Mammary epithelial cell (primary cell): ENCODE measurements around the gene CSNK1G3.

ENCODE experiments used
- EZH2 ChIP-seq: IDR thresholded peaks from 2 replicates; pipeline ENCODE4 v1.6.1; 2012; ENCODE audit warnings: low read length, inconsistent platforms, borderline replicate concordance
- TF ChIP-seq, protein P1 (sequence below), 2 donors: IDR thresholded peaks in 1 of 2; conservative IDR thresholded peaks in 1 of 2; 2 replicates each; pipeline ENCODE4 v1.5.1; 2011 to 2012; ENCODE audit warnings: inconsistent platforms in 2 of 2, low read length in 2 of 2, mild to moderate bottlenecking in 2 of 2, control low read depth in 1 of 2, low read depth in 1 of 2; ENCODE audit not compliant: insufficient read depth in 1 of 2; ENCODE audit errors: extremely low read depth in 1 of 2

DNA sequence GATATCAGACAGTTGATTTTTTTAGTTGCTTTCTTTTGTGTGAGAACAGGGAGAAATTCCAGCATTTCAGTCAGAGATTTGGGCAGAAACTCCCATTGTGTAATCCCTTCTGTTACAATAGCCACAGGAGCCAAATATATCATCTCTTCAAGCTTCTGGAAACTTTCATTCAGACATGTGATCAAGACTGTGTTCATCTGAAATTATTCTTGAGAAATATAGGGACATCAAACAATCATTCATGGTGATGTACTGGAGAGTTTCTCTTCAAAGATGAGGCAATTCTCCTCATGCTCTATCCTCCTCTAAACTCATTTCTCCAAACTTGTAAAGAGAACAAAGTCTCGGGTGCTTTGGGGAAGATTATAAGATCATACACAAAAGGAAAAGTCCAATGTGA lies 35.2 kb upstream of the CSNK1G3 start:
- TF ChIP-seq, protein P1, sequence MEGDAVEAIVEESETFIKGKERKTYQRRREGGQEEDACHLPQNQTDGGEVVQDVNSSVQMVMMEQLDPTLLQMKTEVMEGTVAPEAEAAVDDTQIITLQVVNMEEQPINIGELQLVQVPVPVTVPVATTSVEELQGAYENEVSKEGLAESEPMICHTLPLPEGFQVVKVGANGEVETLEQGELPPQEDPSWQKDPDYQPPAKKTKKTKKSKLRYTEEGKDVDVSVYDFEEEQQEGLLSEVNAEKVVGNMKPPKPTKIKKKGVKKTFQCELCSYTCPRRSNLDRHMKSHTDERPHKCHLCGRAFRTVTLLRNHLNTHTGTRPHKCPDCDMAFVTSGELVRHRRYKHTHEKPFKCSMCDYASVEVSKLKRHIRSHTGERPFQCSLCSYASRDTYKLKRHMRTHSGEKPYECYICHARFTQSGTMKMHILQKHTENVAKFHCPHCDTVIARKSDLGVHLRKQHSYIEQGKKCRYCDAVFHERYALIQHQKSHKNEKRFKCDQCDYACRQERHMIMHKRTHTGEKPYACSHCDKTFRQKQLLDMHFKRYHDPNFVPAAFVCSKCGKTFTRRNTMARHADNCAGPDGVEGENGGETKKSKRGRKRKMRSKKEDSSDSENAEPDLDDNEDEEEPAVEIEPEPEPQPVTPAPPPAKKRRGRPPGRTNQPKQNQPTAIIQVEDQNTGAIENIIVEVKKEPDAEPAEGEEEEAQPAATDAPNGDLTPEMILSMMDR (conservative IDR thresholded peaks at IDR 0.05 in 1 of 2, IDR thresholded peaks at IDR 0.05 in 1 of 2; ENCODE audit: extremely low read depth in 1 of 2, insufficient read depth in 1 of 2, low read depth in 1 of 2, low read length in 2 of 2) = no peak
- no peak for TF ChIP-seq EZH2
